Measurements from ENCODE around the gene AQP1.

GRCh38 chr7:30930621-30931020 is 19.0 kb downstream of the AQP1 start:
- TF ChIP-seq EZH2 (IDR thresholded peaks at IDR 0.05; ENCODE audit: borderline replicate concordance, insufficient read depth, low read length, poor library complexity, severe bottlenecking) (no peak), TAF1 (IDR thresholded peaks at IDR 0.05; ENCODE audit: low read depth) (no peak), POLR2AphosphoS5 (IDR thresholded peaks at IDR 0.05) (no peak)
